Measurements from ENCODE around the gene WDFY4.

WDFY4 gene

DNA sequence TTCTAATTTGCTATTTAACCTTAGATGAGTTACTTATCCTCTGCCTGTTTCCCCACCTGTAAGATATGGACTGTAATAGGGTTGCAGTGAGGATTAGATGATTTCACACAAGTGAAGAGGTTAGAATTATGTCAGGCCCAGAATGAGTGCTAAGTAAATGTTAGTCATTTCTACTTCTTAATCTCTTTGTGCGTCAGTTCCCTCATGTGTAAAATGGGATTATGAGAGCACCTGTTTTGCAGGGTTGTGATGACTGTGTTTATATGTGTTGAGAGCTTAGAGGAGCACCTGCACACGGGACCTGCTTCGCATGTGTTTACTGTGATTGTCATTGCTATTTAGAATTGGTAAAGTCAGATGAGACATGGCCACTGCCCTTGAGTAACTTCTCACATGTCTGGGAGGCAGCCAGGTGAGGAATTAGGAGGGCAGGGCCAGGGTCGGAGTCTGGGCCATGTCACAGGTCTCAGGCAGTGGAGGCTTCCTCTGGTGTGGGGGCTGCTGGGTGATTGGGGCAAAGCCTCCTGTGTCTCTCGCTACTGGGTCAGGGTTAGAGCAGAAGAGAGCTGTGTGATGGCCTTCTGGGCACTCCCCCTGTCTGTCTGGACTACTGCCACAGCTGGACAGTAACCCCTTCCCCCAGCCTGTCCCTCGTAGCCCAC lies 106.7 kb downstream of the WDFY4 start:
- no peak overlapping the region for H3K9ac ChIP-seq
- H3K27ac ChIP-seq = no peak overlapping the region
- H3K9me3 ChIP-seq (ENCODE audit: control insufficient read depth, low read length) = no peaks in the 10 kb centered on the region
- H2AFZ ChIP-seq = no peak overlapping the region
- H3K36me3 ChIP-seq (ENCODE audit: control insufficient read depth, insufficient read depth, low read length) = no peaks in the 10 kb centered on the region
- no peak overlapping the region for H3K4me3 ChIP-seq (ENCODE audit: low read depth, low read length)
- H3K27me3 ChIP-seq (ENCODE audit: control insufficient read depth, insufficient read depth, low read length) = no peaks in the 10 kb centered on the region
- H3K4me1 ChIP-seq = no peaks in the 10 kb centered on the region
- TF ChIP-seq, protein P1, sequence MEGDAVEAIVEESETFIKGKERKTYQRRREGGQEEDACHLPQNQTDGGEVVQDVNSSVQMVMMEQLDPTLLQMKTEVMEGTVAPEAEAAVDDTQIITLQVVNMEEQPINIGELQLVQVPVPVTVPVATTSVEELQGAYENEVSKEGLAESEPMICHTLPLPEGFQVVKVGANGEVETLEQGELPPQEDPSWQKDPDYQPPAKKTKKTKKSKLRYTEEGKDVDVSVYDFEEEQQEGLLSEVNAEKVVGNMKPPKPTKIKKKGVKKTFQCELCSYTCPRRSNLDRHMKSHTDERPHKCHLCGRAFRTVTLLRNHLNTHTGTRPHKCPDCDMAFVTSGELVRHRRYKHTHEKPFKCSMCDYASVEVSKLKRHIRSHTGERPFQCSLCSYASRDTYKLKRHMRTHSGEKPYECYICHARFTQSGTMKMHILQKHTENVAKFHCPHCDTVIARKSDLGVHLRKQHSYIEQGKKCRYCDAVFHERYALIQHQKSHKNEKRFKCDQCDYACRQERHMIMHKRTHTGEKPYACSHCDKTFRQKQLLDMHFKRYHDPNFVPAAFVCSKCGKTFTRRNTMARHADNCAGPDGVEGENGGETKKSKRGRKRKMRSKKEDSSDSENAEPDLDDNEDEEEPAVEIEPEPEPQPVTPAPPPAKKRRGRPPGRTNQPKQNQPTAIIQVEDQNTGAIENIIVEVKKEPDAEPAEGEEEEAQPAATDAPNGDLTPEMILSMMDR (IDR thresholded peaks at IDR 0.05) = no peak
- no peak overlapping the region for H3K4me2 ChIP-seq (ENCODE audit: low read length)
- no peaks in the 10 kb centered on the region for H3K79me2 ChIP-seq

GRCh38 chr10:48792121-48792520 lies 107.4 kb downstream of the WDFY4 start:
- TF ChIP-seq, protein P1 (IDR thresholded peaks at IDR 0.05) = no peak
- Histone ChIP-seq H3K9ac (no peak overlapping the region), H2AFZ (no peak overlapping the region), H3K36me3 (ENCODE audit: control insufficient read depth, insufficient read depth, low read length) (no peaks in the 10 kb centered on the region), H3K27me3 (ENCODE audit: control insufficient read depth, insufficient read depth, low read length) (no peaks in the 10 kb centered on the region), H3K27ac (no peak overlapping the region), H3K79me2 (no peaks in the 10 kb centered on the region), H3K4me1 (no peaks in the 10 kb centered on the region), H3K4me2 (ENCODE audit: low read length) (no peak overlapping the region), H3K9me3 (ENCODE audit: control insufficient read depth, low read length) (no peaks in the 10 kb centered on the region), H3K4me3 (ENCODE audit: low read depth, low read length) (no peak overlapping the region)

- Histone ChIP-seq H3K36me3 (ENCODE audit: control insufficient read depth, insufficient read depth, low read length) (no peaks in the 10 kb centered on the region), H3K4me3 (ENCODE audit: low read depth, low read length) (no peak overlapping the region), H3K9me3 (ENCODE audit: control insufficient read depth, low read length) (no peaks in the 10 kb centered on the region), H2AFZ (no peak overlapping the region), H3K4me2 (ENCODE audit: low read length) (no peak overlapping the region), H3K27me3 (ENCODE audit: control insufficient read depth, insufficient read depth, low read length) (no peaks in the 10 kb centered on the region), H3K79me2 (no peaks in the 10 kb centered on the region), H3K4me1 (no peaks in the 10 kb centered on the region), H3K27ac (no peak overlapping the region), H3K9ac (no peak overlapping the region)
- TF ChIP-seq, protein P1 (IDR thresholded peaks at IDR 0.05) = no peak
Measured at GRCh38 chr10:48792687-48793096, 108.0 kb downstream of the WDFY4 start.

- H3K27me3 ChIP-seq (ENCODE audit: control insufficient read depth, insufficient read depth, low read length) = no peaks in the 10 kb centered on the region
- no peaks in the 10 kb centered on the region for H3K4me1 ChIP-seq
- H3K36me3 ChIP-seq (ENCODE audit: control insufficient read depth, insufficient read depth, low read length) = no peaks in the 10 kb centered on the region
- no peak overlapping the region for H2AFZ ChIP-seq
- no peak overlapping the region for H3K27ac ChIP-seq
- no peaks in the 10 kb centered on the region for H3K79me2 ChIP-seq
- TF ChIP-seq, protein P1 (IDR thresholded peaks at IDR 0.05) = no peak
- no peak overlapping the region for H3K4me3 ChIP-seq (ENCODE audit: low read depth, low read length)
- no peak overlapping the region for H3K4me2 ChIP-seq (ENCODE audit: low read length)
- H3K9ac ChIP-seq = no peak overlapping the region
- no peaks in the 10 kb centered on the region for H3K9me3 ChIP-seq (ENCODE audit: control insufficient read depth, low read length)
Measured at GRCh38 chr10:48794074-48794473, 109.4 kb downstream of the WDFY4 start.

GRCh38 chr10:48796713-48797245 lies 112.1 kb downstream of the WDFY4 start:
- TF ChIP-seq, protein P1 (IDR thresholded peaks at IDR 0.05) = no peak
- Histone ChIP-seq H3K36me3 (ENCODE audit: control insufficient read depth, insufficient read depth, low read length) (no peaks in the 10 kb centered on the region), H3K9ac (no peak overlapping the region), H3K27me3 (ENCODE audit: control insufficient read depth, insufficient read depth, low read length) (no peaks in the 10 kb centered on the region), H3K4me3 (ENCODE audit: low read depth, low read length) (no peak overlapping the region), H3K79me2 (no peaks in the 10 kb centered on the region), H3K4me2 (ENCODE audit: low read length) (no peak overlapping the region), H3K27ac (no peak overlapping the region), H3K9me3 (ENCODE audit: control insufficient read depth, low read length) (no peaks in the 10 kb centered on the region), H2AFZ (no peak overlapping the region), H3K4me1 (no peaks in the 10 kb centered on the region)
